ENCODE data around the gene SPECC1L. TPM values are rescaled to one million over a fixed set of nuclear protein-coding genes. Genes with fewer than 3 reads are reported as not detected.

SPECC1L gene
- total RNA-seq, 2 donors from 2014 or later: 33.6 to 39.1 TPM

GRCh38 chr22:24331468-24332440, 61.1 kb downstream of the SPECC1L start:
- Histone ChIP-seq H3K4me3 (no peak overlapping the region), H3K9me3 (no peaks in the 10 kb centered on the region), H3K27me3 (no peaks in the 10 kb centered on the region), H3K4me1 (no peaks in the 10 kb centered on the region), H3K36me3 (peaks cover 48% of the 10 kb centered on the region), H3K27ac (no peak overlapping the region)
- TF ChIP-seq CTCF (IDR thresholded peaks at IDR 0.05): no peak
- no peak for DNase-seq (ENCODE audit: low spot score)

GRCh38 chr22:24333301-24333700, 62.7 kb downstream of the SPECC1L start:
- no peak overlapping the region for H3K4me3 ChIP-seq
- no peak for TF ChIP-seq CTCF (IDR thresholded peaks at IDR 0.05)
- H3K9me3 ChIP-seq: no peaks in the 10 kb centered on the region
- H3K36me3 ChIP-seq: peaks cover 55% of the 10 kb centered on the region
- DNase-seq (ENCODE audit: low spot score): no peak
- H3K27me3 ChIP-seq: no peaks in the 10 kb centered on the region
- H3K4me1 ChIP-seq: no peaks in the 10 kb centered on the region
- no peak overlapping the region for H3K27ac ChIP-seq

- Histone ChIP-seq H3K36me3 (peaks cover 45% of the 10 kb centered on the region), H3K4me3 (no peak overlapping the region), H3K9me3 (no peaks in the 10 kb centered on the region), H3K4me1 (peaks cover 0 to 8% of the 10 kb centered on the region in 2 donors), H3K27me3 (no peaks in the 10 kb centered on the region), H3K27ac (no peak overlapping the region)
- no peak for TF ChIP-seq CTCF (IDR thresholded peaks at IDR 0.05)
- no peak for DNase-seq (ENCODE audit: low spot score)
Measured at GRCh38 chr22:24335496-24335895, 64.9 kb downstream of the SPECC1L start.

- TF ChIP-seq CTCF (IDR thresholded peaks at IDR 0.05): no peak
- Histone ChIP-seq H3K9me3 (no peaks in the 10 kb centered on the region), H3K27ac (peak overlapping the region in 1 of 2 donors; percentile 53), H3K27me3 (no peaks in the 10 kb centered on the region), H3K4me3 (no peak overlapping the region), H3K4me1 (peaks cover 0 to 17% of the 10 kb centered on the region in 2 donors), H3K36me3 (peaks cover 48% of the 10 kb centered on the region)
- no peak for DNase-seq (ENCODE audit: low spot score)
Measured at GRCh38 chr22:24337894-24338645, 67.4 kb downstream of the SPECC1L start.

- no peak for TF ChIP-seq CTCF (IDR thresholded peaks at IDR 0.05)
- Histone ChIP-seq H3K4me1 (peaks cover 0 to 17% of the 10 kb centered on the region in 2 donors), H3K36me3 (peaks cover 56% of the 10 kb centered on the region), H3K27me3 (no peaks in the 10 kb centered on the region), H3K27ac (peak overlapping the region; percentile 33 to 53), H3K4me3 (no peak overlapping the region), H3K9me3 (no peaks in the 10 kb centered on the region)
- no peak for DNase-seq (ENCODE audit: low spot score)
Measured at GRCh38 chr22:24338726-24339451, 68.3 kb downstream of the SPECC1L start.

All from right atrium auricular region (tissue), 2 donors.